HS-27A (cell line): ENCODE data around the gene TNRC6B.
A peak's percentile ranks its signal among the peaks of the same experiment; 100 is the strongest.

Source experiments
- DNase-seq: peaks from one replicate; pipeline ENCODE4 v3.0.0-alpha.2; 2012; ENCODE audit warnings: low read depth, missing footprints

The TNRC6B gene

GRCh38 chr22:40326905-40327735 lies 149.4 kb downstream of the TNRC6B start:
- no peak for DNase-seq

DNA sequence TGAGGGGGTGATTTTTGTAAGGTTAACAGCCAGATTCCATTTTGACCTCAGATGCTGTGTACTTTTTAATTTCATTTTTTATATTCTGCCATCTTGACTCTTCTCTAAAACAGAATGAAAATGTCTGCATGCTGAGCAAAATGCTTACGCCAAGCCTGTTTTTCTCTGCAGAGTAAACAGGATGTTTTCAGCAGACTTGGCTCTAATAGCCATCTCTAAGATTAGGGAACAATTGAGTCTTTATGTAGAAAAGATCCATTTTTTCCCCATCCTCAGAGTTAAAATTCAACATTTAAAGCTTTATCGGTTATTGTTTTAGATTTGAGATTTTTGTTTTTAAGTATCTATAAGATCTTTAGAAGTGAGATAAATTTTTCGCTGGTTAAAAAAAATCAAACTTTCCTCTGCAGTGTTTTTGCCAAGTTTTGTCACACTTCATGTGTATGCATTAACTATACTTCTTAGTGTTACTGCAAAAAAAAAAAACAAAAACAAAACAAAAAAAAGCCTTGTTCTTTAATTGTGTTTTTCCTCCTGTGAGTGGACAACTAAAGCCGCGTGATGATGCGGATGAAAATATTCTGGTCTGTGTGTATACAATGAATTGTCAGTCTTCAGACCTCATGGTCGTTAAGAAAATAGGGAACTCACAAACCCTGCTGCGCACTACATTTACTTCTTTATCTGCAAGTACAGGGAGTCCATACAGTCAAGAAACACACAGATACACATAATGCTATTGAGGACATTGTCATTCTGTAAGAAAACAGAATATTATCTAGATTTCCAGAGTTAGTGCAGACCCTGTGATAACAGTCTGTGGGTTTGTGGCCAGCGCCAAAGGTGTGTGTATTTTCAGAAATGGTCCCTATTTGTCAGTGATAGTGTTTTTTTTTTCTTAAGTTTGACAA lies 151.1 kb downstream of the TNRC6B start:
- DNase-seq = no peak

GRCh38 chr22:40329466-40329865 lies 151.7 kb downstream of the TNRC6B start:
- DNase-seq = no peak

- DNase-seq = no peak
Observed at GRCh38 chr22:40330086-40330485, 152.4 kb downstream of the TNRC6B start.

GRCh38 chr22:40330615-40331014 lies 152.9 kb downstream of the TNRC6B start:
- DNase-seq = no peak

DNA sequence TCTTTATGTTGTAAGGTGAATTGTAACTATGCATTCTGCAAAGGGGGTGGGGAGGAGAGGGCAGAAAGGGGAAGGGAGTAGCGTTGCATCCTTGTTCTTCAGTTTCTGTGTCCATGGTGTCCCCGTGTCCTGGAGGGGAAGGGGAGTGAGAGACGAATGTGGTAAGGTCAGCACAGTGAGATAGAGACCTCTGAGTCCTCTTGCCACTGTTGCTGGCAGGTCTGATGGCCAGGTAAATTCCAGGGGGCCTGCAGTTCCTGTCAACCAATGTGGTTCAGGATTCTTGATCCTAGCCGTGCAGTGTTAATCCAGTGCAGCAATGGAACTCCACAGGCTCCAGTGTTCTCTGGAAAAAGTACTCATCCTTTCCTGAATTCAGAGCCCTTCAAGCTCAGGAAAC lies 154.0 kb downstream of the TNRC6B start:
- no peak for DNase-seq

DNA sequence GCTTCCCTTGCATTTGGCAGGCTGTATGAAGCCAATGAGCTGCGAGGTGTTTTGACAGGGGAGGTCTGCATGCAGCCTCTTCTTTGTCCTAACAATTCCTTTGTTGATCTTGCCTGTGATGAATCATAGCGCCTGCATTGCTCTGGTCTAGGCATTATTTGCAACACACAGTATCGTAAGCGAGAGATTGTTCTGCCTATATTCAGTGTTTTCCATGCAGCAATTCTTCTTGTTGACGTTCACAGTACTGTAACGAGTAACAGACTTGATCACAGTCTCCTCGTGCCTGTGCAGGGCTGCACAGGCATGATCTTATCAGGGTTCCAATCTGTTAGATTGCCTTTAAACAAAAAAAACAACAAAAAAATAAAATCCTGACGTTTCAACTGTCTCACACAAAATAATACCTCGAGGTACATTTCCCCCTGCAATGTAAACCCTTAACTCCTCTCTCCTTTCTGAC lies 154.6 kb downstream of the TNRC6B start:
- no peak for DNase-seq

DNA sequence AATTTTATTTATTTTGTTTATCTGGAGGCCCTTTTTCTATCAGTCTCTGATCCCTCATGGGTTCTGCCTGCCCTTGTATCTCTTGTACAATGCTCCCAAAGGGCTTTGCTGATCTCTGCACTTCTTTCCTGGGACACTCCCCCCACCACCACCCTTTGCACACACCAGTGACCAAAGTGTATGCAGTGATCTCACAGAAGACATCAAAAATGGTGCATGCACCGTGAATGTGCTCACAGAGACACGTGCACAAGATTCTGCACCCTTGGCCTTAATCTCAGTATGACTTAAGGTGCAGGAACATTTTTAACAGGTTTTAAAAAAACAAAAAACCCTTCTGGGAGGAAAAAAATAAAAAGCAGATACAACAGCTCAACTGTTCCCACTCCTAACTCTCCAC lies 156.3 kb downstream of the TNRC6B start:
- DNase-seq = no peak

- no peak for DNase-seq
Observed at GRCh38 chr22:40334899-40335298, 157.2 kb downstream of the TNRC6B start.

DNA sequence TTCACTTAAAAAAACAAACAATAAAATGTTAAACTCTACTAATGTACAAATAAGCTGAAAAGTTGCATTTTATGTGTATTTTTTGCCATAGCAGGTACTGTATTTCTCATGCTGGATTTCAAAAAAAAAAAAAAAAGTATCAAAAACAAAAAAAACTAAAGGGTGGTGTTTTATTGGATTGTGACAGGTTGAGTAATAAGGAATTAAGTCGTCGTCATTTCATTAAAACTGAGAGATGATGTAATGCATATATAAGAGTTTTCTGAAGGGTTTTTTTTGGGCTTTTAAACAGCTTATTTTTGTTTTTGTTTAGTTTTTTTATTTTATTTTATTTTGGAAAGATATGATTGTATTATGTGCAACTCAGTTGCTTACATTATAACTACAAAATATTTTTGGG lies 157.6 kb downstream of the TNRC6B start:
- DNase-seq = no peak

DNA sequence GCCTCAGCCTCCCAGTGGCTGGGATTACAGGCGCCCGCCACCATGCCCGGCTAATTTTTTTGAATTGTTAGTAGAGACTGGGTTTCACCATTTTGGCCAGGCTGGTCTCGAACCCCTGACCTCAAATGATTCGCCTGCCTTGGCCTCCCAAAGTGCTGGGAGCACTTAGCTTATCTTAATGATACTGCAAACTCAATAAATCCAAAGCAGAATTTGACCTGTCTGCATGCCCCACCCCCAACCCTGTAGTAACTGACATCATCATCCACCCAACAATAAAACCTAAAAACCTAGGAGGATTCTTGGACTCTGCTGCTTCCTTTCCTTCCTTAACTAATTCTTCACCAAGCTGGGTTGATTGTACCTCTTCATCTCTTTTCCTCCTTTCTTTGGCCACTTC lies 162.3 kb downstream of the TNRC6B start:
- no peak for DNase-seq

DNA sequence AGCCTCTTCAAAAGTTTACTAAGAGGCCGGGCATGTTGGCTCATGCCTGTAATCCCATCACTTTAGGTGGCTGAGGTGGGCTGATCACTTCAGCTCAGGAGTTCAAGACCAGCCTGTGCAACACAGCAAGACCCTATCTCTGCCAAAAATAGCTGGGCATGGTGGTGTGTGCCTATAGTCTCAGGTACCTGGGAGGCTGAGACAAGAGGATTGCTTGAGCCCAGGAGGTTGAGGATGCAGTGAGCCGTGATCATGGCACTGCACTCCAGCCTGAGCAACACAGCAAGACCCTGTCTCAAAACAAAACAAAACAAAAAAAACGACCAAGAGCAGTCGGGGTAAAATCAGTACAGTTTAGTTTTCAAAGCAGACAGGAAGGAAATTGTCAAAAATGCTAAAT lies 163.9 kb downstream of the TNRC6B start:
- DNase-seq = no peak

DNA sequence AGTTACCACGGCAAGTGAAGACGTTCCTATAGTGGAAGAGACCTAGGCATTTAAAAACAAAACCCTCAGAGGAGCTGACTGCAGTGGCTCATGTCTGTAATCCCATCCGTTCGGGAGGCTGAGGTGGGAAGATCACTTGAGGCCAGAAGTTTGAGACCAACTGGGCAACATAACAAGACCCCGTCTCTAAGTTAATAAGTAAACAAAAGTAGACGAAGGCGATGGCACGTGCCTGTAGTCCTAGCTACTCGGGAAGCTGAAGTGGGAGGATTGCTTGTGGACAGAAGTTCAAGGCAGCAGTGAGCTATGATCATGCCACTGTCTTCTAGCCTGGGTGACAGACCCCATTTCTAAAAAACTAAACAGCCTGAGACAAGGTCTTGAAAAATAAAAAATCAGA lies 164.8 kb downstream of the TNRC6B start:
- DNase-seq = no peak

GRCh38 chr22:40345271-40345670 lies 167.5 kb downstream of the TNRC6B start:
- DNase-seq = no peak

DNA sequence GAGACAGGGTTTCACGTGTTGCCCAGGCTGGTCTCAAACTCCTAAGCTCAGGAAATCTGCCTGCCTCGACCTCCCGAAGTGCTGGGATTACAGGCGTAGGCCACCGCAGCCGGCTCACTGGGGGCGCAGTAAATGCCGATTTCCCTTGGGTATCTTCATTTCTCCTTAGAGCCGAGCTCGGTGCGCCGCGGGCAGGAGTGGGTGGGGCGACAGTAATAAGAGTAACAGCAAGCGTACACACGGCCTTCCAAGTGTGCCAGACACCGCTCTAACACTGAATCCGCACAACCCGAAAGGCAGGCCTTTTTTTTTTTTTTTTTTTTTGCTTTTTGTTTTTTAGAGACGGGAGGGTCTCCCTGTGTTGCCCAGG lies 168.1 kb downstream of the TNRC6B start:
- DNase-seq = no peak

DNA sequence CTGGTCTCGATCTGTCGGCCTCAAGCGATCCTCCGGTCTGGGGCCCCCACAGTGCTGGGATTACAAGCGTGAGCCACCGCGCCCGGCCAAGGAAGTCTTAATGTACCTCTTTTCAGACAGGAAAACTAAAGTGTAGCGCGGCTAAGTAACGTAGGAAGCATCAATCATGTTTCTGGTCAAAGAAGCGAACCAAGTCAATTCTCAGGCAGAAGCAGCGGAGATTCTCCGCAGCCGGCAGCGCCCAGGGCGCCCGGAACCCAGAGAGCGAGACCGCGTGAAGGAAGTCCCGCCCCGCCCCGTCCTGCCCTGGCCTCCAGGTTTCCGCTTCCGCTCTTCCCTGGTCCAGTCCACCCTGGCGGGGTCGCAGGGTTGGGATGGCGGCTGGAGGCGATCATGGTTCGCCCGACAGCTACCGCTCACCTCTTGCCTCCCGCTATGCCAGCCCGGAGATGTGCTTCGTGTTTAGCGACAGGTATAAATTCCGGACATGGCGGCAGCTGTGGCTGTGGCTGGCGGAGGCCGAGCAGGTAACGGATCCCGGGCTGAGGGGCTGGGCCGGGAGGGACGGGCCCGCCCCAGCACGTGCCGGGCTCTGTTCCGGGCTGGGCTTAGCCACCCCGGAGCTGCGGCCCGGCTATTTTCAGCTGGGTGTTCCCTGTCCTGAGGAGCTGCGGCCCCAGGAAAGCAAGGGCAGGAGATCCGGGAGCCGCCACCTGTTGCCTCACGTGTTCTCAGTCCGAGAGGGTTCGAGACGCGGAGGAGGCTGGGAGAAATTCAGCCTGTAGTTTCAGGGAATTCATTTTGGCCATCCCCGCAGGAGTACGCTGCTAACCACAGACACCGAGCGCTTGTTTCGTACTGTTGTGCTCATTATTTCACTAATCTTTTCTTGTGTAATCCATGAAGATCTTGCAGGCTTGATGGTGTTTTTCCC lies 168.7 kb downstream of the TNRC6B start, which contains the start of gene ADSL:
TSS of gene ADSL (plus strand) at position 316 of the 934 bp plus-strand sequence. CDS start at position 375, 59 bp downstream.
- DNase-seq = peak; percentile 57

DNA sequence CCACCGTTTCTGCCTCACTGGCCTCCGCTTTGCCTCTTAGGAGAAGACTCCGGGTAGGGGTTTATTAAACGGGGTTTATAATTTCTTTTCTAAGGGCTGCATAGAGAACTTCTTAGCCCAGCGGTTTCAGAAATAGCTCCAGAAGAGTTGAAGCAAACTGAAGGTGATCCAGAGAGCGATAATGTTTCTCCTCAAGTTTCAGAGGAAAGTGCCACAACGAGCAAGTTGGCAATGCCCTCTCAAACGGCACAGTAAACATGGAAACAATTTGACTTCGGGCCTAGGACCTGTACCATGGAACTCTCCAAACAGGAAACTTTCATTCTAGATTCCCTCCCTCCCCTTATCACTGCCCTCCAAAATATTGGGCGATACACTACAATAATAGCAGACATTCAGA lies 169.6 kb downstream of the TNRC6B start:
- no peak for DNase-seq

DNA sequence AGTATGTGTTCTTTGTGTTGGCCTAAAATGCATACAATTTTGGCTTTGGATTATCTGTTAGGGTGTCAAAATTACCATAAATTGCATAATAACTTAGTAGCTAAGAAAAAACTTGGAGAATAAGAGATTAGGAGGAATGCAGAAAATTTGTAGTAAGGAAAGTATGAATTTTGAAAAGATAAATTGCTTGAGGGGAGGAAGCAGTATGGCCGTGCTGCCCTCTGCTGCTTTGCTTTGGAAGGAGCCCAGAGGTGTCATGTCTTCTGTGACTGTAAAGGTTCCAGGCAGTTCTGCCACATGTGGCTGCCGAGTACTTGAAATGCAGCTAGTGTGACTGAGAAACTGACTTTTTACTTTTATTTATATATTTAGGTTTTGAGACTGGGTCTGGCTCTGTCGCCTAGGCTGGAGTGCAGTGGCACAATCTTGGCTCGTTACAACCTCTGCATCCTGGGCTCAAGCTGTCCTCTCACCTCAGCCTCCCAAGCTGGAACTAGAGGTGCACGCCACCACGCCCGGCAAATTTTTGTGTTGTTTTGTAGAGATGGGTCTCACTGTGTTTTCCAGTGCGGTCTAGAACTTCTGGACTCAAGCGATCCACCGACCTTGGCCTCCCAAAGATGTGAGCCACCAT lies 170.4 kb downstream of the TNRC6B start:
- no peak for DNase-seq

DNA sequence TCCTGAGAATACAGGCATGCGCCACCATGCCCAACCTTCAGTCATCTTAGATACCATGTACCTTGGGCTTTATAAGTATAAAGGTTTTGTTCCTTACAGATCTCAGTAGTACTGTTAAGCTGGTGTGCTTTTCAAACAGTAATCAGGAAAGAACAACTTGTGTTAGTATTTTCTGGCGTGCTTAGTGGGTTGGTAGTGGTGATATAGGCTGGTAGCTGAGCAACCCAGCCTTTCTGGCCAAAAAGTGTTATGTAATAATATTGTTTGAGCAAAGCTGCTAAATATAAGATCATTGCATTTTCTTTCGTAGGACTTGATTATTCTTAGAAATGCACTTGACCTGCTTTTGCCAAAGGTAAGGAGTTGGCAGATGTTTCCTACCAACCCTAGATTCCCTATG lies 175.0 kb downstream of the TNRC6B start:
- DNase-seq = no peak

DNA sequence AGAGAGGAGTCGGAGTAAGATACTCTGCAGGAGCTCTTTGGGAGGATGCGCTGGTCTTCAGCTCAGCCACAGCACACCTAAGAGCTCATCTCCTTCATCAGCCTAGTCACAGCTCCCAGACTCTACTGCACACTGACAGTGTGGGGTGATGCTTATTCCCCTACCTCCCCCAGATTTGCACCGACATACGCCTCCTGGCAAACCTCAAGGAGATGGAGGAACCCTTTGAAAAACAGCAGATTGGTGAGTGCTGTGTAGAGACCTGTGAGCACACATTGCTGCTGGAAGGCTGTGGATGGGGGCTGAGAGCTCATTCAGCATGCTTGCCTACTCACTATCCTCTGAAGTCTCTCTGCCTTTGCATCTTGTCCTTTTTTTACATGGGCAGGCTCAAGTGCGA lies 183.4 kb downstream of the TNRC6B start:
- no peak for DNase-seq

GRCh38 chr22:40363059-40363458 lies 185.3 kb downstream of the TNRC6B start:
- DNase-seq = no peak
